NCI-H2081 treated with DMSO at 0.1 percent for 48 hours (cell line): ENCODE measurements around the gene WAC.
A peak's percentile ranks its signal among the peaks of the same experiment; 100 is the strongest.
"Not testable (repeated sequence)": the region's sequence is repeated elsewhere in the genome, so short reads cannot be mapped to it uniquely, and the experiment has no call there.

Experiments used
- DNase-seq: peaks from one replicate; lab custom pipeline; 2025; lab: John Stamatoyannopoulos, UW

The WAC gene, protein sequence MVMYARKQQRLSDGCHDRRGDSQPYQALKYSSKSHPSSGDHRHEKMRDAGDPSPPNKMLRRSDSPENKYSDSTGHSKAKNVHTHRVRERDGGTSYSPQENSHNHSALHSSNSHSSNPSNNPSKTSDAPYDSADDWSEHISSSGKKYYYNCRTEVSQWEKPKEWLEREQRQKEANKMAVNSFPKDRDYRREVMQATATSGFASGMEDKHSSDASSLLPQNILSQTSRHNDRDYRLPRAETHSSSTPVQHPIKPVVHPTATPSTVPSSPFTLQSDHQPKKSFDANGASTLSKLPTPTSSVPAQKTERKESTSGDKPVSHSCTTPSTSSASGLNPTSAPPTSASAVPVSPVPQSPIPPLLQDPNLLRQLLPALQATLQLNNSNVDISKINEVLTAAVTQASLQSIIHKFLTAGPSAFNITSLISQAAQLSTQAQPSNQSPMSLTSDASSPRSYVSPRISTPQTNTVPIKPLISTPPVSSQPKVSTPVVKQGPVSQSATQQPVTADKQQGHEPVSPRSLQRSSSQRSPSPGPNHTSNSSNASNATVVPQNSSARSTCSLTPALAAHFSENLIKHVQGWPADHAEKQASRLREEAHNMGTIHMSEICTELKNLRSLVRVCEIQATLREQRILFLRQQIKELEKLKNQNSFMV

GRCh38 chr10:28532337-28533185 is at the start of gene WAC:
WAC (plus strand) TSS chr10:28533118; CDS start chr10:28533580, 462 bp downstream.
- peak; percentile 63 for DNase-seq

- DNase-seq = no peak
These were observed 43.7 kb upstream of the WAC start for GRCh38 chr10:28489206-28489605.

- not testable (repeated sequence) for DNase-seq
These were observed 42.6 kb upstream of the WAC start for GRCh38 chr10:28490256-28490865.

DNA sequence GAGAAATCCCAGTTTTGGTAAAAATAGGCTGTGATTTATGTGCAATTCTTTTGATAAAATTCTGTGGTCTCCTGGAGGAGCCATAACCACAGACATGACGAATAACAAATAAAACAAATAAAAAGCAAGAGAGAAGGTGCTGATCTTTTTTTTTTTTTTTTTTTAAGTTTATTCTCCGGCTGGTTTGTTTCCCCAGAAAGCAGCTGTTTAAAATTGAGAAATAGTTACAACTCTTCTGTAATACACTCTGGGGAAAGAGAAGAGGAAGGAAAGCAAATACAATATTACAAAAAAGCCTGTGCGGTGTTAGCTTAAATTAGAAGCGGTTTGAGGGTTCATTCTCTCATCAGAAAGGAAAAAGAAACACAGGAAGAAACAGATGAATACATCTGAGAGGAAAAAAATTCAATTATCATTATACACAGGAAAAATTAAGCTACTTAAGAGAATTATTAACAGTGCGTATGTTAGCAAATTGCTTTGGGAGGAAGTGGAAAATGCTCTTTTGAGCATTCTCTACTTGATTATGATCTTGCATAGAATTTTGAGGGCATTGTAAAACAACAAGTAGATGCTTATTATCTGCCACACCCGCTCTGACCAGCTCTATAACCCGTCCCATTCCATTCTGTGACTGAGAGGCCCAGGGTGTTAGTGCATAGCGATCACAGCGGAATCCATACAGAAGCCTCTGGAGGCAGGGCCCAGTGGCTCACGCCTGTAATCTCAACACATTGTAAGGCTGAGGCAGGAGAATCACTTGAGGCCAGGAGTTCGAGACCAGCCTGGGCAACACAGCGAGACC is 40.6 kb upstream of the WAC start:
- no peak for DNase-seq

DNA sequence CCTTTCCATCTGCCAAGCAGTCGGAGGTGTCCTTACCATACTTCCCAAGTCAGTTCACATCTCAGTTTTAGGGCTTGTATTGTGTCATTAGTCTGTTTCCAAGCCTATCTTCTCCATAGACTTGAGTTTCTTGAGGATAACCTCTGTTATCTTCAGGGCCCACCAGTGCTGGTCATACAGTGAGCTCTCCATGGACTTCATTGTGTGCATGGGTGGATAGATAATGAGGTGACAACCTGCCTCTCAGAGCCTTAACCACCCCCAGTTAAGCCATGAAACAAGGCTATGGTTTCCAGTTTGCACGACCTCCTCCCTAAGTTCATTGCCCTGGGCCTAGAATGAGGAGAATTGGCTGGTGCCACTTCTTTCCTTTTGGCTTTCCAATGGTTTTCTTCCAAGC is 38.5 kb upstream of the WAC start:
- no peak for DNase-seq

- DNase-seq = no peak
These were observed 37.8 kb upstream of the WAC start for GRCh38 chr10:28495084-28495483.

- no peak for DNase-seq
These were observed 36.9 kb upstream of the WAC start for GRCh38 chr10:28496017-28496416.

GRCh38 chr10:28496481-28496961 is 36.4 kb upstream of the WAC start:
- no peak for DNase-seq

DNA sequence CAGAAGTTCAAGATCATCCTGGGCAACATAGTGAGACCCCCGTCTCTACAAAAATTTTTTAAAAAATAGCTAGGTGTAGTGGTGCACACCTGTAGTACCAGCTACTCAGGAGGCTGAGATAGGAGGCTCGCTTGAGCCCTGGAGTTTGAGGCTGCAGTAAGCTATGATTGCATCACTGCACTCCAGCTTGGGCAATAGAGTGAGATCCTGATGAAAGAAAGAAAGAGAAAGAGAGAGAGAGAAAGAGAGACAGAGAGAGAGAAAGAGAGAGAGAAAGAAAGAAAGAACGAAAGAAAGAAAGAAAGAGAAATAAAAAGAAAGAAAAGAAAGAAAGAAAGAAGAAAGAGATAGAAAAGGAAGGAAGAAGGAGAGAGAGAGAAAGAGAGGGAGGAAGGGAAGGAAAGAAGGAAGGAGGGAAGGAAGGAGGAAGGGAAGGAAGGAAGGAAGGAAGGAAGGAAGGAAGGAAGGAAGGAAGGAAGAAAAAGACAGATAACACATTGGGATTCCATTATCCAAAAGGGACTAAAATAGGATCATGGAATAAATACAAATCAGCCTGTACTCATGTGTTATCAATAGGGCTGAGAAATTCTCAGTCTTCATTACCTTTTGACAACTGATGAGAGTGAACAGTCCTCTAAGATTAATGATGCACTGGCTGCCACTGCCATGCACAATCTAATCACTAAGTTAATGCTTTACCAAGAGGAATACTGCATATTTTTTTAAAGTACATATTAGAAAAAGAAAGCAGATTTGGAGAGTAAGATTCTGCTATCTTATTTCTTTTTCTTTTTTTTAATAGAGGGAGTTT is 35.4 kb upstream of the WAC start:
- DNase-seq = no peak

GRCh38 chr10:28500203-28500602 is 32.7 kb upstream of the WAC start:
- DNase-seq = not testable (repeated sequence)

- DNase-seq = peak; percentile 68
These were observed 29.8 kb upstream of the WAC start for GRCh38 chr10:28503114-28503513.

DNA sequence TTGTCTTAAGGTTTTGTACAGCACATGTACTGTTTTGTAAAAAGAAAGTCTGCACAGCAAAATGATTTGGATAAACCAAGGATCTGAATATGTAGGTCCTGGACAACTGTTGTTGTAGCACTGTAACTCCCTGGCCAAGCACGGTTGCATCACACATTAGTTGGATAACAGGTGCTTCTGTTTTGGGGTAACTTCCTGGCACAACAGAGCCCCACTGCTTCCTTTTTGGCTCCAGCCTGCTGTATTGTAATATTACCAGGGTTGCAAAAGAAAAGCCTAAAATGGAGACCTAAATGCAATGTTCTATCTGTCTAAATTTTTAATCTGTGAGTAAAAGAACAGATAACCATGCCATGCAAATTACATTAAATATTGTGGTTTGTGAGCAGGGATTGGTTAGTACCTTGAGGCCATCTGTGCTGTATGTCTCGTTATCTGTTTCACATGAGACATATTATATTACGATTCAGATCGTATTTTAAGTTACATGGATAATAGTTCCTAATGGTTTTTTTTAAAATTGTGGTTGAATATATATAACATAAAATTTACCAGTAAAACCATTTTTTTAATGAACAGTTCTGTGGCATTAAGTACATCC is 27.5 kb upstream of the WAC start:
- DNase-seq = no peak

- DNase-seq = no peak
These were observed 24.5 kb upstream of the WAC start for GRCh38 chr10:28508304-28508925.

DNA sequence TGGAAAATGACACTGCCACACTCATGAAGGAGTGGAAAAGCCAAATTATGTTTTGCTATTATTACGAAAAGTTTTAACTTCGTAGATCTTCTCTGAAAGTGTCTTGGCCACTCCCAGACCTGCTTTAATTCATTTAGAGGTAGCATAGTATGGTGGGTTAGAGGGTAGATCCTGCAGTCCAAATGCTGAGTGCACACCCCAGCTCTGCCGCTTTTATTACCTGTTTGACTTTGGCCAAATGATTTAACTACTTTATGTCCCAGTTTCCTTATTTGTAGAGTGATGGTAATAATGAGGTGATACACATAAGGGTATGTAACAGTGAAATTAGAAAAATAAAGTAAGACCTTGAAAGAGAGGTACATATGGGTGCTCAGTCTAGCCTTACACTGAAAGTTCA is 23.6 kb upstream of the WAC start:
- DNase-seq = no peak

DNA sequence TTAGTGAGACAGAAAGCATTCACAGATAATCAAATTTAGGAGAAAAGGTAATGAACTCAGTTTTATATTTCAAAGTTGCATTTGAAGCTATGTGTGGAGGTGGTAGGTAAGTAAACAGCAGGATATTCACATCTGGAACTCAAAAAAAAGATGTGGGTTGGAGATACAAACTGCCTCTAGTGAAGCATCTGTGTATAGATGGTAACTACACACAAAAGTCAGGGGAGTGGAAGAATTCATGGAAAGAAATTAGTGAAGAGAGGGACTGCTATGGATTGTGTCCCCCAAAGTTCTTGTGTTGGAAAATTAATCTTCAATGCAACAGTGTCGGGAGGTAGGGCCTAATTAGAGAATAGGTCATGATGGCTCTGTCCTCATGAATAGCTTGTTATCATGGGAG is 18.3 kb upstream of the WAC start:
- no peak for DNase-seq

GRCh38 chr10:28520346-28520745 is 12.6 kb upstream of the WAC start:
- no peak for DNase-seq

- not testable (repeated sequence) for DNase-seq
These were observed 12.1 kb upstream of the WAC start for GRCh38 chr10:28520828-28521227.

DNA sequence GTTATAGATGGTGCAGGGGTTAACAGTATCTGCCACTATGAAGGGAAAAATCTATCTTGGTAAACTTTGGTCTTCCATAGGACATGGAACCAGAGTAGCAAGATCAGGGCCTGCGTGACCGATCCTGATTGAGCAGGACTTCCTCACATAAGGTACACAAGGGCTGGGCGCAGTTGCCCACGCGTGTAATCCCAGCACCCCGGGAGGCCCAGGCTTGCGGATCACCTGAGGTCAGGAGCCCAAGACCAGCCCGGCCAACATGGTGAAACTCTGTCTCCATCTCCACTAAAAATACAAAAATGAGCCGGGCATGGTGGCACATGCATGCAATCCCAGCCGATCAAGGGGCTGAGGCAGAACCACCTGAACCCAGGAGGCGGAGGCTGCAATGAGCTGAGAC is 11.0 kb upstream of the WAC start:
- DNase-seq = not testable (repeated sequence)

DNA sequence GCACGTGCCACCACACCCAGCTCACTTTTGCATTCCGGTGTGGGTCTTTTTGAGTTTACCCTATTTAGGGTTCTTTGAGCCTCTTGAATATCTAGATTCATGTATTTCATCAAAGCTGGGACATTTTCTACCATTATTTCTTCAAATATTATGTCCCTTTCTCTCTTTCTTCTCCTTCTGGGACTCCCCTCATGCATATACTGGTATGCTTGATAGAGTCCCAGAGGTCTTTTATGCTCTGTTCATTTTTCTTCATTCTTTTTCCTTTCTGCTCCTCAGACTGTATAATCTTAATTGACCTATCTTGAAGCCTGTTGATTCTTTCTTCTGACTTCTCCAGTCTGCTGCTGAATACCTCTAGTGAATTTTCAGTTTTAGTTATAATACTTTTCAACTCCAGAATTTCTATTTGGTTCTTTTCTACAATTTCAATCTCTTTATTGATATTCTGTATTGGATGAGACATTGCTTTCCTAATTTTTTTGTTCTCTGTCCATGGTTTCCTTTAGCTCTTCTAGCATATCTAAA is 9.1 kb upstream of the WAC start:
- no peak for DNase-seq
